Measurements from ENCODE around the gene TRIL.

DNA sequence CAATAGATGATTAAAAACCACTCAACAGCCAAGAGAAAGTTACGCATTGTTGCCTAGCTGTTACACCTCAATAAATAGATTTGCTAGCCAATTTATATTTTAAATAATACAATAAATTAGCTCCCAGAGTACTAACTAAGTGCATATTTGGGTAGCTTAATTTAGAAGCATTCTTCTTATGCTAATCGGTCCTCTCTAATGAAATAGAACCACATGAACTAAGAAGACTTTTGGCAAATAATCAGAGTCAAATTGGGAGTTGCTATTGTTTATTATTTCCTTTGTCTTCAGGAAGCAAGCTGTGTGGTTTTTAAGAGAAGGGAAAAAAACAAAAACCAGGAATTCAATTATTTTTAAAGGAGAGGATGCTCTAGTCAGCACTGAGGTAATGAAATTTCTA lies 49.0 kb upstream of the TRIL start:
- TF ChIP-seq, protein P1, sequence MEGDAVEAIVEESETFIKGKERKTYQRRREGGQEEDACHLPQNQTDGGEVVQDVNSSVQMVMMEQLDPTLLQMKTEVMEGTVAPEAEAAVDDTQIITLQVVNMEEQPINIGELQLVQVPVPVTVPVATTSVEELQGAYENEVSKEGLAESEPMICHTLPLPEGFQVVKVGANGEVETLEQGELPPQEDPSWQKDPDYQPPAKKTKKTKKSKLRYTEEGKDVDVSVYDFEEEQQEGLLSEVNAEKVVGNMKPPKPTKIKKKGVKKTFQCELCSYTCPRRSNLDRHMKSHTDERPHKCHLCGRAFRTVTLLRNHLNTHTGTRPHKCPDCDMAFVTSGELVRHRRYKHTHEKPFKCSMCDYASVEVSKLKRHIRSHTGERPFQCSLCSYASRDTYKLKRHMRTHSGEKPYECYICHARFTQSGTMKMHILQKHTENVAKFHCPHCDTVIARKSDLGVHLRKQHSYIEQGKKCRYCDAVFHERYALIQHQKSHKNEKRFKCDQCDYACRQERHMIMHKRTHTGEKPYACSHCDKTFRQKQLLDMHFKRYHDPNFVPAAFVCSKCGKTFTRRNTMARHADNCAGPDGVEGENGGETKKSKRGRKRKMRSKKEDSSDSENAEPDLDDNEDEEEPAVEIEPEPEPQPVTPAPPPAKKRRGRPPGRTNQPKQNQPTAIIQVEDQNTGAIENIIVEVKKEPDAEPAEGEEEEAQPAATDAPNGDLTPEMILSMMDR (IDR thresholded peaks at IDR 0.05): no peak
- TF ChIP-seq POLR2A (IDR thresholded peaks at IDR 0.05): no peak
